IMR-90 (cell line): ENCODE data around the gene ZNF263. TPM values are rescaled to one million over a fixed set of nuclear protein-coding genes. Genes with fewer than 3 reads are reported as not detected.

Source experiments
- ATAC-seq: fragments of 200-7000 bp; cut with Tn5 transposase; 2 replicates; pipeline ENCODE4 v1.9.1; 2020; ENCODE audit warnings: low read depth, mild to moderate bottlenecking, moderate library complexity
- BruUV-seq: library from RNA; stranded (reverse); fragments of 400-500 nt; replicated peaks from 2 replicates; lab custom pipeline; 2021; lab: Mats Ljungman, UMichigan
- CTCF ChIA-PET: fragments of 300-600 bp; formaldehyde crosslinking; extraction: SDS; loops from one replicate; lab custom pipeline; 2021; ENCODE audit warnings: antibody characterized with exemption; lab: Yijun Ruan, JAX
- POLR2A ChIA-PET: fragments of 300-600 bp; sonication (Branson Sonifier 250); formaldehyde crosslinking; loops from one replicate; lab custom pipeline; 2022; ENCODE audit warnings: antibody characterized with exemption; ENCODE audit not compliant: unreplicated experiment; lab: Charles Lee
- DNase-seq: peaks from one replicate; pipeline ENCODE4 v3.0.0; 2013
- H2AFZ ChIP-seq: replicated peaks from 2 replicates; pipeline ENCODE3; 2013; ENCODE audit warnings: low read length, mild to moderate bottlenecking; ENCODE audit not compliant: poor library complexity
- H2AK5ac ChIP-seq: 2 replicates; pipeline ENCODE4 v1.6.1; 2013; ENCODE audit warnings: low read depth, low read length, inconsistent platforms
- H2AK9ac ChIP-seq: replicated peaks from 2 replicates; pipeline ENCODE3; 2013; ENCODE audit warnings: mild to moderate bottlenecking, low read depth, low read length, moderate library complexity; ENCODE audit not compliant: poor library complexity
- H2BK120ac ChIP-seq: 2 replicates; pipeline ENCODE4 v1.6.1; 2013; ENCODE audit warnings: low read depth, low read length, inconsistent platforms
- H2BK15ac ChIP-seq: 3 replicates; pipeline ENCODE4 v1.6.1; 2013; ENCODE audit warnings: low read depth, low read length, inconsistent platforms
- H2BK20ac ChIP-seq: 2 replicates; pipeline ENCODE4 v1.6.1; 2013; ENCODE audit warnings: low read depth, mild to moderate bottlenecking, inconsistent platforms, low read length, moderate library complexity
- H2BK5ac ChIP-seq: 2 replicates; pipeline ENCODE4 v1.6.1; 2013; ENCODE audit warnings: mild to moderate bottlenecking, low read depth, low read length, inconsistent platforms; ENCODE audit not compliant: poor library complexity, severe bottlenecking
- H3K14ac ChIP-seq: replicated peaks from 2 replicates; pipeline ENCODE4 v1.6.1; 2013; ENCODE audit warnings: low read depth, low read length, inconsistent platforms
- H3K18ac ChIP-seq: 2 replicates; pipeline ENCODE4 v1.6.1; 2013; ENCODE audit warnings: low read depth, low read length, control low read depth
- H3K23ac ChIP-seq: 2 replicates; pipeline ENCODE4 v1.6.1; 2013; ENCODE audit warnings: low read depth, low read length, inconsistent platforms
- H3K27ac ChIP-seq: 2 replicates; pipeline ENCODE4 v1.5.1; 2013; ENCODE audit warnings: mild to moderate bottlenecking, control low read depth, low read length; ENCODE audit not compliant: insufficient read depth
- H3K27me3 ChIP-seq: 2 replicates; pipeline ENCODE4 v1.6.1; 2013; ENCODE audit warnings: low read length; ENCODE audit not compliant: control insufficient read depth, insufficient read depth
- H3K36me3 ChIP-seq: 2 replicates; pipeline ENCODE4 v1.6.1; 2013; ENCODE audit warnings: low read length, mixed read lengths; ENCODE audit not compliant: control insufficient read depth, insufficient read depth
- H3K4ac ChIP-seq: 2 replicates; pipeline ENCODE4 v1.6.1; 2013; ENCODE audit warnings: low read depth, low read length, inconsistent platforms
- H3K4me1 ChIP-seq: 2 replicates; pipeline ENCODE4 v1.6.1; 2013; ENCODE audit warnings: low read length, mixed read lengths; ENCODE audit not compliant: control insufficient read depth, insufficient read depth
- H3K4me2 ChIP-seq: 2 replicates; pipeline ENCODE4 v1.6.1; 2013; ENCODE audit warnings: low read depth, mild to moderate bottlenecking, control low read depth, low read length, moderate library complexity
- H3K4me3 ChIP-seq: 2 replicates; pipeline ENCODE4 v1.5.1; 2013; ENCODE audit warnings: low read depth, mild to moderate bottlenecking, control low read depth, low read length, moderate library complexity; ENCODE audit not compliant: insufficient read depth
- H3K56ac ChIP-seq: 2 replicates; pipeline ENCODE4 v1.6.1; 2013; ENCODE audit warnings: low read length, inconsistent platforms; ENCODE audit not compliant: insufficient read depth; ENCODE audit errors: extremely low read depth
- H3K79me1 ChIP-seq, 2 experiments: 2 replicates each; pipeline ENCODE4 v1.6.1; 2013; ENCODE audit warnings: low read length in 2 of 2, inconsistent platforms in 1 of 2, low read depth in 1 of 2
- H3K9ac ChIP-seq: 2 replicates; pipeline ENCODE4 v1.6.1; 2013; ENCODE audit warnings: low read depth, low read length, control low read depth
- H3K9me1 ChIP-seq: 2 replicates; pipeline ENCODE4 v1.6.1; 2013; ENCODE audit warnings: low read length, inconsistent platforms; ENCODE audit not compliant: insufficient read depth
- H3K9me3 ChIP-seq: 2 replicates; pipeline ENCODE4 v1.6.1; 2013; ENCODE audit warnings: low read length; ENCODE audit not compliant: control insufficient read depth, insufficient read depth
- H4K20me1 ChIP-seq: 2 replicates; pipeline ENCODE4 v1.6.1; 2013; ENCODE audit warnings: low read length, inconsistent platforms; ENCODE audit not compliant: insufficient read depth
- H4K5ac ChIP-seq: 2 replicates; pipeline ENCODE4 v1.6.1; 2013; ENCODE audit warnings: mild to moderate bottlenecking, low read depth, low read length, control low read depth
- H4K8ac ChIP-seq, 2 experiments: 2 replicates each; pipeline ENCODE4 v1.6.1; 2013; ENCODE audit warnings: low read depth in 2 of 2, low read length in 2 of 2, control low read depth in 1 of 2, inconsistent platforms in 1 of 2
- H4K91ac ChIP-seq: 2 replicates; pipeline ENCODE4 v1.6.1; 2013; ENCODE audit warnings: low read depth, low read length, inconsistent platforms; ENCODE audit not compliant: insufficient read depth
- BHLHE40 ChIP-seq: fragments of 150-350 bp; IDR thresholded peaks from 2 replicates; pipeline ENCODE4 v1.6.1; 2016; ENCODE audit warnings: mild to moderate bottlenecking, low read depth, low read length
- CEBPB ChIP-seq: IDR thresholded peaks from 2 replicates; pipeline ENCODE4 v1.6.1; 2012; ENCODE audit warnings: low read depth, low read length, improper control_type of control experiment
- CHD1 ChIP-seq: IDR thresholded peaks from 2 replicates; pipeline ENCODE4 v1.6.1; 2012; ENCODE audit warnings: low read depth, low read length, improper control_type of control experiment
- CTCF ChIP-seq: conservative IDR thresholded peaks from 2 replicates; pipeline ENCODE4 v1.5.1; 2012; ENCODE audit warnings: mild to moderate bottlenecking, low read depth, low read length, improper control_type of control experiment
- ELK1 ChIP-seq: fragments of 150-350 bp; IDR thresholded peaks from 2 replicates; pipeline ENCODE4 v1.6.1; 2016; ENCODE audit warnings: low read depth, mild to moderate bottlenecking, low read length, moderate library complexity, borderline replicate concordance
- FOS ChIP-seq: fragments of 150-350 bp; IDR thresholded peaks from 2 replicates; pipeline ENCODE4 v1.6.1; 2016; ENCODE audit warnings: low read depth, low read length
- MAFK ChIP-seq: IDR thresholded peaks from 2 replicates; pipeline ENCODE4 v1.6.1; 2012; ENCODE audit warnings: low read depth, low read length, improper control_type of control experiment
- MAZ ChIP-seq: IDR thresholded peaks from 2 replicates; pipeline ENCODE4 v1.6.1; 2012; ENCODE audit warnings: low read depth, mild to moderate bottlenecking, low read length, improper control_type of control experiment, moderate library complexity, borderline replicate concordance
- MXI1 ChIP-seq: IDR thresholded peaks from 2 replicates; pipeline ENCODE4 v1.6.1; 2012; ENCODE audit warnings: low read depth, mild to moderate bottlenecking, low read length, moderate library complexity, borderline replicate concordance
- NFE2L2 ChIP-seq: fragments of 150-350 bp; IDR thresholded peaks from 2 replicates; pipeline ENCODE4 v1.6.1; 2016; ENCODE audit warnings: low read depth, mild to moderate bottlenecking, low read length
- POLR2A ChIP-seq: IDR thresholded peaks from 2 replicates; pipeline ENCODE4 v1.6.1; 2012; ENCODE audit warnings: mild to moderate bottlenecking, low read depth, low read length
- RAD21 ChIP-seq: IDR thresholded peaks from 2 replicates; pipeline ENCODE4 v1.6.1; 2012; ENCODE audit warnings: low read length, improper control_type of control experiment
- RCOR1 ChIP-seq: IDR thresholded peaks from 2 replicates; pipeline ENCODE4 v1.6.1; 2012; ENCODE audit warnings: mild to moderate bottlenecking, low read length, improper control_type of control experiment; ENCODE audit not compliant: insufficient replicate concordance
- RFX5 ChIP-seq: IDR thresholded peaks from 2 replicates; pipeline ENCODE4 v1.8.0; 2012; ENCODE audit warnings: low read depth, mild to moderate bottlenecking, low read length, moderate library complexity
- SMC3 ChIP-seq: fragments of 150-350 bp; IDR thresholded peaks from 2 replicates; pipeline ENCODE4 v1.6.1; 2016; ENCODE audit warnings: low read depth, mild to moderate bottlenecking, antibody characterized with exemption, low read length, moderate library complexity
- USF2 ChIP-seq: fragments of 150-350 bp; IDR thresholded peaks from 2 replicates; pipeline ENCODE4 v1.6.1; 2017; ENCODE audit warnings: mild to moderate bottlenecking, antibody characterized with exemption, low read length, low read depth
- WGBS, 2 experiments: methylation state at CpG; one replicate each; pipeline versions ENCODE4 v1.1.5 to v1.1.7; 2013; ENCODE audit warnings: missing lambda C conversion rate in 2 of 2; ENCODE audit not compliant: insufficient read length in 1 of 2; ENCODE audit errors: extremely low coverage in 2 of 2; 5-methylcytosine and 5-hydroxymethylcytosine counted together
- dilution Hi-C: fragments of 300-500 bp; cut with HindIII; formaldehyde crosslinking; loops from one replicate; pipeline ENCODE4 v1.14.3; 2018; ENCODE audit warnings: low sequenced_read_pairs; ENCODE audit not compliant: unreplicated experiment
- in situ Hi-C: fragments of 300-500 bp; cut with MboI; formaldehyde crosslinking; loops from 3 replicates; pipeline ENCODE4 v1.14.3; 2019; ENCODE audit warnings: low sequenced_read_pairs, inconsistent platforms, mixed read lengths
- intact Hi-C: fragments of 100-400 bp; cut with micrococcal nuclease; formaldehyde crosslinking; loops from 2 replicates; pipeline ENCODE4 v1.10.0; 2022
- polyA plus RNA-seq, 3 experiments: library from polyadenylated mRNA; depleted of rRNA; stranded (reverse); fragments of >200 nt; gene quantifications; 2 replicates each; pipeline ENCODE4 v1.2.3, GENCODE V29; 2012; ENCODE audit warnings: low replicate concordance in 1 of 3
- total RNA-seq: library from RNA; depleted of rRNA; stranded (reverse); fragments of >200 nt; gene quantifications from 2 replicates; pipeline ENCODE4 v1.2.3, GENCODE V29; 2012

The ZNF263 gene
- total and polyA plus RNA-seq, 2 of the 4 experiments (the other 2 are of a cell fraction): 20.8 to 40.3 TPM

- Histone ChIP-seq H3K18ac (no peak overlapping the region), H3K4me3 (no peak overlapping the region), H2AFZ (no peak overlapping the region), H3K23ac (no peak overlapping the region), H3K56ac (no peak overlapping the region), H2AK5ac (no peak overlapping the region), H3K27me3 (peaks cover 28% of the 10 kb centered on the region), H3K4ac (no peak overlapping the region), H3K9ac (no peak overlapping the region), H3K27ac (no peak overlapping the region), H4K20me1 (no peaks in the 10 kb centered on the region), H2BK5ac (no peak overlapping the region), H4K8ac (no peak overlapping the region), H4K5ac (no peak overlapping the region), H2BK15ac (no peak overlapping the region), H2BK120ac (no peak overlapping the region), H3K9me1 (no peaks in the 10 kb centered on the region), H3K4me2 (no peak overlapping the region), H3K79me1 (no peaks in the 10 kb centered on the region), H3K36me3 (no peaks in the 10 kb centered on the region), H2BK20ac (no peak overlapping the region), H4K91ac (no peak overlapping the region), H3K9me3 (no peaks in the 10 kb centered on the region), H3K4me1 (no peaks in the 10 kb centered on the region), H3K14ac (no peak overlapping the region), H2AK9ac (no peak overlapping the region)
- TF ChIP-seq USF2 (no peak), SMC3 (no peak), POLR2A (no peak), NFE2L2 (no peak), BHLHE40 (no peak), ELK1 (no peak), CTCF (no peak), MAFK (no peak), RAD21 (no peak), RCOR1 (no peak), FOS (no peak), RFX5 (no peak), CHD1 (no peak), MXI1 (no peak), CEBPB (no peak), MAZ (no peak)
- dilution Hi-C loops: no loop called here
- ChIA-PET POLR2A (no interaction called here), CTCF (no interaction called here)
- ATAC-seq: no peak
- intact Hi-C loops: no loop called here
- no peak for DNase-seq
- BruUV-seq: no TSS peak
- in situ Hi-C loops: no loop called here
- no CpG with 5 or more reads among the region's 10 CpGs for WGBS, 2 experiments
Observed at GRCh38 chr16:3246876-3247275, 36.4 kb upstream of the ZNF263 start.
